GM19372 (cell line): ENCODE measurements around the gene ADCY7.

Experiments used
- ATAC-seq: cut with Tn5 transposase; IDR thresholded peaks from one replicate; pipeline ENCODE4 v1.9.1; 2021; ENCODE audit warnings: mild to moderate bottlenecking, low read depth, moderate library complexity; ENCODE audit not compliant: unreplicated experiment

Gene ADCY7

GRCh38 chr16:50365791-50366575 is 99.6 kb downstream of the ADCY7 start:
- ATAC-seq = no peak
